ENCODE data around the gene CTNNA1.
"Not testable (repeated sequence)": the region's sequence is repeated elsewhere in the genome, so short reads cannot be mapped to it uniquely, and the experiment has no call there.

Gene CTNNA1

DNA sequence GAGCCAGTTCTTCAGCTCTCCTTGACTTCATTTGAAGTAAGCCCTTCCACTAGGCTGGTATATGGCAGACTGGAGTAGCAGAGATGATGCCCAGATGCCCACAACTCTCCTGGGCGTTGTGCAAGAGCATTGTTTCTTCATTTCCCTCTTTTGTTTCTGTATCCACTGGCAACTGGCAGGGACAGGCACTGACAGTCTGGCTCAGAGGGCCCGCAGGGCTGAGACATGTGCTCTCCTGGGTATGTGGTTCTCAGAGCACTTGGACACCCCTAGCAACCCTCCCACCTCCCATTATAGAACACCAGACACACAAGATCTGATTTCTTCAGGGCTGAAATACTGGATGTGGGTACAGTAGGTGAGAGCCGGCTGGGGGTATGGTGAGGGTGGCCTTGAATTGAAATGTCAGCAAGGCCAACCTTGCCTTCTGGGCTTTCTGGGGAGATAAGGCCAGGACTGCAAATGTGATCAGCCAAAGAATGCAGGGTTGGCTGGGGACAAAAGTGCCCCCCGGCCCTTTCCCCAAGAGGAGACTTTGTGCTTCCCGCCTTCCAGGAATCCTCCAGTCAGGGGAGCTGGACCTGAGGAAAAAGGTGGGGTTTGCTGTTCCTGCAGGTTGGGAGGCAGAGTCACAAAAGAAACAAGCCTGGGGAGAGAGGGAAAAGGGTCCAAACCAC is 28.6 kb upstream of the CTNNA1 start:
- DNase-seq: no peak
- Histone ChIP-seq H3K27ac (ENCODE audit: insufficient read depth, low read length, poor library complexity, severe bottlenecking) (no peak overlapping the region), H3K4me1 (ENCODE audit: control insufficient read depth, insufficient read depth, low read length, poor library complexity, severe bottlenecking) (no peaks in the 10 kb centered on the region), H3K4me3 (ENCODE audit: insufficient read depth, low read depth, low read length, poor library complexity, severe bottlenecking) (no peak overlapping the region), H3K27me3 (replicated peaks; ENCODE audit: control insufficient read depth, insufficient read depth, low read length, poor library complexity, severe bottlenecking) (no peaks in the 10 kb centered on the region), H3K36me3 (ENCODE audit: control insufficient read depth, insufficient read depth, low read length) (no peaks in the 10 kb centered on the region), H3K9me3 (ENCODE audit: control insufficient read depth, low read length) (no peaks in the 10 kb centered on the region)

DNA sequence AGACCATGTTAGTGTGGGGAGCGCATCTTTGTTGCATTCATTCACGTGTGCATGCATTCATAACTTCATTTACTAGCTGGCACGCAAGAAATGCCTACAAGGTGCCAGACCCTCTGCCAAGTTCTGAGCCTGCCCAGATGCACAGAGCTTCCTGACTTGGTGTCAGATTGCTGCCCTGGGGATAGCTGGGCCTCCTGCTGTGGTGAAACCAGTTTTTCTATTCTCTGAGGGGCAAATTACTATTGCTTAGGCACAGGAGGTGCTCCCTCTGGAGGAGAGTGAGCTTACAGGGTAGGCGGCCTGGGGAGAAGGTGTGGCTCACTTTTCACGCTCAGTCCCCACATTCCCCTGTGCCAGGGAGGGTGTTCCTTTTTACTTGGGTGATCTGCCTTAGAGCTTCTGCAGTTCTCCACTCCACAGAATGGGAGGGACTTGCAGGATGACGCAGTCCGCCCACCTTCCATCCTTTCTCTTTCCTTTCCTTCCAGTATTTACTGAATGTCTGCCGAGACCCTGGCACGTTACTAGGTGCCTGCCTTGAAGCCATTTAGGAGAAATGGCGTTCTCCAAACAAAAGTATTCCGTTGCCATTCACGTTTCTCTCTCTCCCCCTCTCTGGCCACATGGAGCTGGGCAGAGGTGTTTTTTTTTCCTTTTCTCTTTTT is 27.9 kb upstream of the CTNNA1 start:
- Histone ChIP-seq H3K27ac (ENCODE audit: insufficient read depth, low read length, poor library complexity, severe bottlenecking) (no peak overlapping the region), H3K4me3 (ENCODE audit: insufficient read depth, low read depth, low read length, poor library complexity, severe bottlenecking) (no peak overlapping the region), H3K27me3 (replicated peaks; ENCODE audit: control insufficient read depth, insufficient read depth, low read length, poor library complexity, severe bottlenecking) (no peaks in the 10 kb centered on the region), H3K4me1 (ENCODE audit: control insufficient read depth, insufficient read depth, low read length, poor library complexity, severe bottlenecking) (no peaks in the 10 kb centered on the region), H3K9me3 (ENCODE audit: control insufficient read depth, low read length) (no peaks in the 10 kb centered on the region), H3K36me3 (ENCODE audit: control insufficient read depth, insufficient read depth, low read length) (no peaks in the 10 kb centered on the region)
- DNase-seq: no peak

DNA sequence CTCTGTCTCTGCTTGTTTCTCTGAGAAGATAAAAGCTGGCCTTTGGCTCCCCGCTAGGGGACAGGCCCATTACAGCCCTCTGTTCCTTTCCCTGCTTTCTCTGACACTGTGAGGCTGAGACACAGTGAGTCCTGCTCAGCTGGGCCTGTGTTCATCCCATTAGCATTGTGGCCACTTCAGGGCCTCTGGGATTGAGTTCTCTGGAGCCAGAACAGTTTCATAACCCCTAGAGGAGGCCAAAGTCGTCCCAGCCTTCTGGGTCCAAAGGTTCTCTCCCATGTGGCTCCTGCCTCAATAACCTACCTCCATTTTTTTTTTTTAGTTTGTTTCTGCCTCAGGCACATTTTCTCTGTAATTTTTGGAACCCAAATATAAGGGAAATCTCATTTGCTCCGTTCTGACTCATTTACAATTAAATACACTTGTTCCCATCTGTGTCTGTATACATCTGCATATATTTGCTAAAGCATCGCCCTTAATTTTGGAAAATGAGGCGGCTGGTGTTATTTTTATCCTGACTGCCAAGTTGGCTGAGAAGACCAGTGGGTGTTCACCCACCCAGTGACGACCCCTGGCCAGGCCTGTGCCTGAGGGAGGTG is 27.3 kb upstream of the CTNNA1 start:
- Histone ChIP-seq H3K27ac (ENCODE audit: insufficient read depth, low read length, poor library complexity, severe bottlenecking) (no peak overlapping the region), H3K4me1 (ENCODE audit: control insufficient read depth, insufficient read depth, low read length, poor library complexity, severe bottlenecking) (no peaks in the 10 kb centered on the region), H3K9me3 (ENCODE audit: control insufficient read depth, low read length) (no peaks in the 10 kb centered on the region), H3K4me3 (ENCODE audit: insufficient read depth, low read depth, low read length, poor library complexity, severe bottlenecking) (no peak overlapping the region), H3K27me3 (replicated peaks; ENCODE audit: control insufficient read depth, insufficient read depth, low read length, poor library complexity, severe bottlenecking) (no peaks in the 10 kb centered on the region), H3K36me3 (ENCODE audit: control insufficient read depth, insufficient read depth, low read length) (no peaks in the 10 kb centered on the region)
- DNase-seq: no peak

DNA sequence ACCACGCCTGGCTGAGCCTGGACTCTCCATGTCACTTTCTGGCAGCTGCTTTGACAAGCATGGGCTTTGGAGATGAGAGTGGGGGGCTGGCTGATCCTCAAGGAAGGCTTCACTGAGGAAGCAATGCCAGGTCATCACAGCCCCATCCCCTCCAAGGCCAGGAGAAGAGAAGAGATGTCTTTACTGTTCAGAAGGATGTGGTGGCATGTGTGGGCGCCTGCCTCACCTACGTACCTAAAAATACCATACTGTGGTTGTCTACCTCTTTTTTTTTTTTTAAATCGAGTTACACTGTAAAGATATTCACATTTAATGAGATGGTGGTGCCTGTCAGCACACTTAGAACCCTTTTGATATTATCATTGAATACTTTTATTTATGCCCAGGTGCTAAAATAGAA is 26.4 kb upstream of the CTNNA1 start:
- DNase-seq: no peak

DNA sequence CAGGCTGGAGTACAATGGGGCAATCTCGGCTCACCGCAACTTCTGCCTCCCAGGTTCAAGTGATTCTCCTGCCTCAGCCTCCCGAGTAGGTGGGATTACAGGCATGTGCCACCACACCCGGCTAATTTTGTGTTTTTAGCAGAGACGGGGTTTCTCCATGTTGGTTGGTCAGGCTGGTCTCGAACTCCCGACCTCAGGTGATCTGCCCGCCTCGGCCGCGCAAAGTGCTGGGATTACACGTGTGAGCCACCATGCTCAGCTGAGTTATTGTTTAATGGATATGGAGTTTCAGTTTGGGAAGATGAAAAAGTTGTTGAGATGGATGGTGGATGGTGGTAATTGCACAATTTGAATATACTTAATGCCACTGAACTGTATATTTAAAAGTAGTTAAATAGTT is 22.7 kb upstream of the CTNNA1 start:
- H3K4me1 ChIP-seq (ENCODE audit: control insufficient read depth, insufficient read depth, low read length, poor library complexity, severe bottlenecking): not testable (repeated sequence)

More for the DNA sequence above, 26.4 kb upstream of the CTNNA1 start:
- Histone ChIP-seq H3K36me3 (ENCODE audit: control insufficient read depth, insufficient read depth, low read length) (no peaks in the 10 kb centered on the region), H3K27me3 (replicated peaks; ENCODE audit: control insufficient read depth, insufficient read depth, low read length, poor library complexity, severe bottlenecking) (no peaks in the 10 kb centered on the region), H3K27ac (ENCODE audit: insufficient read depth, low read length, poor library complexity, severe bottlenecking) (no peak overlapping the region), H3K4me1 (ENCODE audit: control insufficient read depth, insufficient read depth, low read length, poor library complexity, severe bottlenecking) (no peaks in the 10 kb centered on the region), H3K9me3 (ENCODE audit: control insufficient read depth, low read length) (no peaks in the 10 kb centered on the region), H3K4me3 (ENCODE audit: insufficient read depth, low read depth, low read length, poor library complexity, severe bottlenecking) (no peak overlapping the region)

DNA sequence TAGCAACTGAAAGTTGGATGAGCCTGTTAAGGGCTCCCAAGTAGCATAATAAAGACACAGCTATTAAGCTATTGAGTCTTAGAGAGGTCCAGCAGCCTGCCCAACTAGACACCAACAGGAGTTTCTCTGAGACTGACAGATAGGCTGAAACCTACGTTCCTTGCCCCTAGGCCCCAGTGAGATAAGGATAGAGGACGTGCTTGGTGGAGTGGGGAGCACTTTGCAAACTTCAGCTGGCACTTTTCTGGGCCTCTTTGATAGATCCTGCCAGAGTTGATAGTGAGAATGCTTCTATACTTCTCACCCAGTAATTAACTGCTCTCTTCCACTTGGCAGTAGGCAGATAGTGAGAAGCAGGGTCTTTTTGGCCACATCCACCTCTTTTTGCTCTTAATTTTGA is 20.8 kb upstream of the CTNNA1 start:
- H3K27me3 ChIP-seq (replicated peaks; ENCODE audit: control insufficient read depth, insufficient read depth, low read length, poor library complexity, severe bottlenecking): no peaks in the 10 kb centered on the region
- DNase-seq: no peak
- H3K36me3 ChIP-seq (ENCODE audit: control insufficient read depth, insufficient read depth, low read length): no peaks in the 10 kb centered on the region
- no peaks in the 10 kb centered on the region for H3K9me3 ChIP-seq (ENCODE audit: control insufficient read depth, low read length)
- no peaks in the 10 kb centered on the region for H3K4me1 ChIP-seq (ENCODE audit: control insufficient read depth, insufficient read depth, low read length, poor library complexity, severe bottlenecking)
- H3K27ac ChIP-seq (ENCODE audit: insufficient read depth, low read length, poor library complexity, severe bottlenecking): no peak overlapping the region
- H3K4me3 ChIP-seq (ENCODE audit: insufficient read depth, low read depth, low read length, poor library complexity, severe bottlenecking): no peak overlapping the region

More for the DNA sequence above, 22.7 kb upstream of the CTNNA1 start:
- not testable (repeated sequence) for H3K27me3 ChIP-seq (replicated peaks; ENCODE audit: control insufficient read depth, insufficient read depth, low read length, poor library complexity, severe bottlenecking); H3K36me3 ChIP-seq (ENCODE audit: control insufficient read depth, insufficient read depth, low read length); H3K9me3 ChIP-seq (ENCODE audit: control insufficient read depth, low read length); H3K4me3 ChIP-seq (ENCODE audit: insufficient read depth, low read depth, low read length, poor library complexity, severe bottlenecking); H3K27ac ChIP-seq (ENCODE audit: insufficient read depth, low read length, poor library complexity, severe bottlenecking); DNase-seq

DNA sequence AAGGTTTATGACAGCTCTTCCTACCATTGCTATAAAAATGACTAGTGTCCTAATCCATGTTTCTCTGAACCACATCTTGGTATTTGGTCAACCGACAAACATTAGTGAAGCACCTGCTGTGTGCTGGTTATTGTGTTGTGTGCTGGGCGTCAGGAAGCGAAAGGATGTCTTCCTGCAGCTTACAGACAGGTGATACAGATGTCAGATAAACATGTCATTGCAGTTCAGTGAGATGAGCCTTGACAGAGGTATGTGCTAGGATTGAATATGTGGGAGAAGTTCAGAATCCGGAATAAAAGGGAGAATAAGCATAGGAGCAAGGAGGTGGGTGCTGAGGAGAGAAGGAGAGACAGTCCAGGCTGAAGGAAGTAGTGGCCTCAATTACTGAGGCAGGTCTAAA is 20.3 kb upstream of the CTNNA1 start:
- H3K4me1 ChIP-seq (ENCODE audit: control insufficient read depth, insufficient read depth, low read length, poor library complexity, severe bottlenecking): no peaks in the 10 kb centered on the region
- no peaks in the 10 kb centered on the region for H3K9me3 ChIP-seq (ENCODE audit: control insufficient read depth, low read length)
- H3K27ac ChIP-seq (ENCODE audit: insufficient read depth, low read length, poor library complexity, severe bottlenecking): no peak overlapping the region
- no peaks in the 10 kb centered on the region for H3K27me3 ChIP-seq (replicated peaks; ENCODE audit: control insufficient read depth, insufficient read depth, low read length, poor library complexity, severe bottlenecking)
- H3K4me3 ChIP-seq (ENCODE audit: insufficient read depth, low read depth, low read length, poor library complexity, severe bottlenecking): no peak overlapping the region
- DNase-seq: no peak
- no peaks in the 10 kb centered on the region for H3K36me3 ChIP-seq (ENCODE audit: control insufficient read depth, insufficient read depth, low read length)

DNA sequence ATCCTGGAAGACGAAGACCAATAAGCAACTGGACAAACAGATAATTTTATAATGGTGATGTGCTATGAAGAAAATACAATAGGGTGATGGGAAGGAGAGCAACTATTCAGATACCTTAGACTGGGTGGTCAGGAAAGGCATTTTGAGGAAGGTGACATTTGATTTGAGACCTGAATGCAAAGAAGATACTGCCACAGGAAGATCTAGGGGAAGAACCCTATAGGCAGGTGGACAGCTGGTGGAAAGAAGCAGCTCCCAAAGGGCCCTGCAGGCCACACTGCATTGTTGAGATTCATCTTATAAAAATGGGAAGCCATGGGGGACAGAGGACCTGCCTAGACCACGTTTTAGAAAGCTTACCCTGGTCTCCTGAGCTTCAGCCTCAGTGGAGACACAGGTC is 19.7 kb upstream of the CTNNA1 start:
- no peaks in the 10 kb centered on the region for H3K9me3 ChIP-seq (ENCODE audit: control insufficient read depth, low read length)
- H3K36me3 ChIP-seq (ENCODE audit: control insufficient read depth, insufficient read depth, low read length): no peaks in the 10 kb centered on the region
- DNase-seq: no peak
- no peak overlapping the region for H3K27ac ChIP-seq (ENCODE audit: insufficient read depth, low read length, poor library complexity, severe bottlenecking)
- no peaks in the 10 kb centered on the region for H3K4me1 ChIP-seq (ENCODE audit: control insufficient read depth, insufficient read depth, low read length, poor library complexity, severe bottlenecking)
- H3K27me3 ChIP-seq (replicated peaks; ENCODE audit: control insufficient read depth, insufficient read depth, low read length, poor library complexity, severe bottlenecking): no peaks in the 10 kb centered on the region
- no peak overlapping the region for H3K4me3 ChIP-seq (ENCODE audit: insufficient read depth, low read depth, low read length, poor library complexity, severe bottlenecking)

DNA sequence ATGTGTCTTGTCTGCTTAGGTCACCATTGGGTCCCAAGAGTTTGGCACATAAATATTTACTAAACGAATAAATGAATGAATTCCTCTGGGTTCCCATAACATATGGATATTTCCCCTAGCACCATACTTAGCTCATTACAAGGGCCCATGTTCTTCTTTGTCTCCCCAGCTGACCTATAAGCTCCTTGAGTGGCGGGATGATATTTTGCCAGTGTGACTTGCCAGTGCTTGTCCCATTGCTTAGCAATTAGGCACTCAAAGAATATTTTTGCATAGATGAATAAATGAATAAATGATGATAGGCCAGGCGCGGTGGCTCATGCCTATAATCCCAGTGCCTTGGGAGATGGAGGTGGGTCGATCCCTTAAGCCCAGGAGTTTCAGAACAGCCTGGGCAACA is 16.9 kb upstream of the CTNNA1 start:
- Histone ChIP-seq H3K27ac (ENCODE audit: insufficient read depth, low read length, poor library complexity, severe bottlenecking) (no peak overlapping the region), H3K36me3 (ENCODE audit: control insufficient read depth, insufficient read depth, low read length) (no peaks in the 10 kb centered on the region), H3K4me1 (ENCODE audit: control insufficient read depth, insufficient read depth, low read length, poor library complexity, severe bottlenecking) (no peaks in the 10 kb centered on the region), H3K27me3 (replicated peaks; ENCODE audit: control insufficient read depth, insufficient read depth, low read length, poor library complexity, severe bottlenecking) (no peaks in the 10 kb centered on the region), H3K9me3 (ENCODE audit: control insufficient read depth, low read length) (no peaks in the 10 kb centered on the region), H3K4me3 (ENCODE audit: insufficient read depth, low read depth, low read length, poor library complexity, severe bottlenecking) (no peak overlapping the region)
- no peak for DNase-seq

DNA sequence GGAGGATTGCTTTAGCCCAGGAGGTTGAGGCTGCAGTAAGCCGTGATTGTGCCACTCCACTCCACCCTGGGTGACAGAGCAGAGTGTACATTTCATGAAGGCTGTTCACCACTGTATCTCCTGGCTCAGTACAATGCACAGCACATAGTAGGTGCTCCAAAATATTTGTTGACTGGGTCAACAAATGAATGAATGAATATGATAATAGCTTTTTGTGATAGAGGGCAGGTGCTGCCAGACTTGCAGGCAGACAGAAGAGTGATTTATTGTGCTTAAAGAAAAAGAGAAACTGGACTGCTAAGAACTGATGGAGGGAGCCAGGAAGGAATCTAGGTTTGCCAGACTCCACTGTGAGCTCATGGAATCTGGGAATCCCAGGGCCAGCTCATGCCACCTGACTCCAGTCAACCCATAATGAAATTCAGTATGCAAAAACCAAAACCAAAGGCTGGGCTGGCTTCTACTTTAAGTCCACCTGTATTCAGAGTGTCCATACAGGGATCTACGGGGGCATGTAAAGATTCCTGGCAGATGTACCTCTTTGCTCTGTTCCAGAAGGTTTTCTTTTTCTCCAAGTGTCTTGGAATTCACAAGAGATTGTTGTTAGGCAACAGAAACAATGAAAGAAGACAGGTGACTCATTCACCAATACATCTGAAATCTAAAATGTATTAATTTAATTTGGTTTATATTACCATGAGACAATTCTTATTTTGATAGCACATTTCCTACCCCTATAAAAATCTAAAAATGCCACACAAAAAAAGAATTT is 15.5 kb upstream of the CTNNA1 start:
- no peak for DNase-seq
- H3K27me3 ChIP-seq (replicated peaks; ENCODE audit: control insufficient read depth, insufficient read depth, low read length, poor library complexity, severe bottlenecking): no peaks in the 10 kb centered on the region
- H3K27ac ChIP-seq (ENCODE audit: insufficient read depth, low read length, poor library complexity, severe bottlenecking): no peak overlapping the region

More for the DNA sequence above, 15.5 kb upstream of the CTNNA1 start:
- Histone ChIP-seq H3K36me3 (ENCODE audit: control insufficient read depth, insufficient read depth, low read length) (no peaks in the 10 kb centered on the region), H3K4me1 (ENCODE audit: control insufficient read depth, insufficient read depth, low read length, poor library complexity, severe bottlenecking) (no peaks in the 10 kb centered on the region), H3K9me3 (ENCODE audit: control insufficient read depth, low read length) (no peaks in the 10 kb centered on the region), H3K4me3 (ENCODE audit: insufficient read depth, low read depth, low read length, poor library complexity, severe bottlenecking) (no peak overlapping the region)
